Activated B cell treated with CpG ODN at 0.5 μM for 24 hours (primary cell): ENCODE results near the gene DUSP15. TPM values are rescaled to one million over a fixed set of nuclear protein-coding genes. Genes with fewer than 3 reads are reported as not detected.

Experiments
- ATAC-seq: fragments of 200-7000 bp; cut with Tn5 transposase; one replicate; pipeline ENCODE4 v1.10.0; 2021; ENCODE audit warnings: low read depth, mild to moderate bottlenecking, moderate library complexity
- CTCF ChIA-PET: fragments of 350-600 bp; sonication (Branson Sonifier 250); formaldehyde crosslinking; loops from one replicate; lab custom pipeline; 2021; ENCODE audit warnings: antibody characterized with exemption; lab: Charles Lee
- POLR2A ChIA-PET: fragments of 350-600 bp; sonication (Branson Sonifier 250); formaldehyde crosslinking; loops from one replicate; lab custom pipeline; 2021; ENCODE audit warnings: antibody characterized with exemption; lab: Charles Lee
- DNase-seq: peaks from one replicate; pipeline ENCODE4 v3.0.0; 2022
- H3K27ac Mint-ChIP-seq: one replicate; pipeline ENCODE4 v1.8.0; 2020; ENCODE audit warnings: mixed read lengths
- H3K27me3 Mint-ChIP-seq: one replicate; pipeline ENCODE4 v1.8.0; 2021; ENCODE audit warnings: mixed read lengths
- H3K36me3 Mint-ChIP-seq: one replicate; pipeline ENCODE4 v1.8.0; 2021; ENCODE audit warnings: low read depth, mixed read lengths
- H3K4me1 Mint-ChIP-seq: one replicate; pipeline ENCODE4 v1.8.0; 2021; ENCODE audit warnings: mixed read lengths
- H3K4me3 Mint-ChIP-seq: one replicate; pipeline ENCODE4 v1.8.0; 2020; ENCODE audit warnings: mild to moderate bottlenecking, mixed read lengths
- H3K9me3 Mint-ChIP-seq: one replicate; pipeline ENCODE4 v1.8.0; 2020; ENCODE audit warnings: mixed read lengths
- intact Hi-C: fragments of 100-400 bp; cut with micrococcal nuclease; formaldehyde crosslinking; loops from one replicate; pipeline ENCODE4 v1.15.1; 2024
- total RNA-seq: library from RNA; stranded (reverse); gene quantifications from 2 replicates; pipeline ENCODE4 v1.2.3, GENCODE V29; 2022
- TF ChIP-seq, protein P1 (sequence below): fragments of 200-600 bp; IDR thresholded peaks from one replicate; pipeline ENCODE4 v1.8.0; 2022; ENCODE audit warnings: antibody characterized with exemption, mild to moderate bottlenecking

The DUSP15 gene
- total RNA-seq, 1 donor from 2014 or later, result 26.9 TPM

DNA sequence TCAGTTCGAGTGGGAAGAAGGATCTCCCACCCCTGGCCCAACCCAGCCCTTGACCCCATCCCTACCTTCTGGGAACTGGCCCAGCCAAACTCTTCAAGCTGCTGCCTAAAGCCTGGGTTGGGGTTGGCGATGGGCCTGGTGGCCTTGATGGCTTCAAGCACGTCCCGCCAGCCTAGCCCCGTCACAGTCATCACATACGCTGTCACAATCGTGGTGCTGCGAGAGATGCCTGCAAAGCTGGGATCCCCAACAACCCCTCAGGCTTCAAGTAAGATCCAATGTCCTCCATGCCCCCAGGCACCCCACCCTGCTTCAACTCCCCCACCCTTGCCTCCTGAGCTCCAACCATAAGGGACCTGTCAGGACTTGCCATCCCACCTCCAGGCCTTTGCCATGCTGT is 7.8 kb downstream of the DUSP15 start:
- no peaks in the 10 kb centered on the region for H3K36me3 Mint-ChIP-seq

DNA sequence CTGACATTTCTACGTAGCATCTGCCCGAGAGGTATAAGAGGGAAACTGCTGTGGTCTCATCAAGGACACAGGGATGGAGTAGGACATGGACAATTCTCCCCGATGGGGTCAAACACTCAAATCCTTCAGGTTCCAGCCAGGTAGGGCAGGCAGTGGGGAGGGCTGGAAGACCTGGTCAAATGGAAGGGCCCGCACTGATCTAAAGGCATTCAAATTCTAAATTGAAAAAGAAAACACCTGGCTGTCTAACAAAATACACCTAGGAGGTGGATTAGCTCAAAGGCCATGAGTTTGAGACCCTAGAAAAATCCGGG is 8.2 kb downstream of the DUSP15 start:
- TF ChIP-seq, protein P1, sequence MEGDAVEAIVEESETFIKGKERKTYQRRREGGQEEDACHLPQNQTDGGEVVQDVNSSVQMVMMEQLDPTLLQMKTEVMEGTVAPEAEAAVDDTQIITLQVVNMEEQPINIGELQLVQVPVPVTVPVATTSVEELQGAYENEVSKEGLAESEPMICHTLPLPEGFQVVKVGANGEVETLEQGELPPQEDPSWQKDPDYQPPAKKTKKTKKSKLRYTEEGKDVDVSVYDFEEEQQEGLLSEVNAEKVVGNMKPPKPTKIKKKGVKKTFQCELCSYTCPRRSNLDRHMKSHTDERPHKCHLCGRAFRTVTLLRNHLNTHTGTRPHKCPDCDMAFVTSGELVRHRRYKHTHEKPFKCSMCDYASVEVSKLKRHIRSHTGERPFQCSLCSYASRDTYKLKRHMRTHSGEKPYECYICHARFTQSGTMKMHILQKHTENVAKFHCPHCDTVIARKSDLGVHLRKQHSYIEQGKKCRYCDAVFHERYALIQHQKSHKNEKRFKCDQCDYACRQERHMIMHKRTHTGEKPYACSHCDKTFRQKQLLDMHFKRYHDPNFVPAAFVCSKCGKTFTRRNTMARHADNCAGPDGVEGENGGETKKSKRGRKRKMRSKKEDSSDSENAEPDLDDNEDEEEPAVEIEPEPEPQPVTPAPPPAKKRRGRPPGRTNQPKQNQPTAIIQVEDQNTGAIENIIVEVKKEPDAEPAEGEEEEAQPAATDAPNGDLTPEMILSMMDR, result no peak
- Mint-ChIP-seq H3K4me1 (peaks cover 21% of the 10 kb centered on the region), H3K36me3 (no peaks in the 10 kb centered on the region), H3K9me3 (no peaks in the 10 kb centered on the region), H3K4me3 (peak overlapping the region; percentile 56), H3K27ac (no peak overlapping the region), H3K27me3 (peaks cover 6% of the 10 kb centered on the region)
- ChIA-PET CTCF (interaction anchor here (0.8 to 1.3 kb wide), 4 partner anchors 9 to 229 kb away, joined by 3 read pairs; no protein-coding TSS in a partner anchor), POLR2A (interaction anchor here (0.7 kb wide), 1 partner anchor 17 kb away, joined by 5 read pairs; no protein-coding TSS in a partner anchor)
- no peak for ATAC-seq
- intact Hi-C loops, result loop anchor here (5.0 kb wide), 1 partner anchor 35 kb away; no protein-coding TSS in a partner anchor
- DNase-seq, result no peak

More for the DNA sequence above, 7.8 kb downstream of the DUSP15 start:
- intact Hi-C loops, result loop anchor here (5.0 kb wide), 1 partner anchor 35 kb away; no protein-coding TSS in a partner anchor
- no peak overlapping the region for H3K4me3 Mint-ChIP-seq
- ATAC-seq (no peak), DNase-seq (no peak)
- CTCF ChIA-PET, result interaction anchor here (0.8 to 1.3 kb wide), 2 partner anchors 16 to 229 kb away, joined by 3 read pairs; no protein-coding TSS in a partner anchor
- H3K27ac Mint-ChIP-seq, result no peak overlapping the region
- H3K4me1 Mint-ChIP-seq, result peaks cover 22% of the 10 kb centered on the region
- no peaks in the 10 kb centered on the region for H3K9me3 Mint-ChIP-seq
- TF ChIP-seq, protein P1, result no peak
- POLR2A ChIA-PET, result interaction anchor here (0.6 kb wide), 2 partner anchors 90 to 289 kb away, joined by 3 to 4 read pairs; no protein-coding TSS in a partner anchor
- peaks cover 8% of the 10 kb centered on the region for H3K27me3 Mint-ChIP-seq

DNA sequence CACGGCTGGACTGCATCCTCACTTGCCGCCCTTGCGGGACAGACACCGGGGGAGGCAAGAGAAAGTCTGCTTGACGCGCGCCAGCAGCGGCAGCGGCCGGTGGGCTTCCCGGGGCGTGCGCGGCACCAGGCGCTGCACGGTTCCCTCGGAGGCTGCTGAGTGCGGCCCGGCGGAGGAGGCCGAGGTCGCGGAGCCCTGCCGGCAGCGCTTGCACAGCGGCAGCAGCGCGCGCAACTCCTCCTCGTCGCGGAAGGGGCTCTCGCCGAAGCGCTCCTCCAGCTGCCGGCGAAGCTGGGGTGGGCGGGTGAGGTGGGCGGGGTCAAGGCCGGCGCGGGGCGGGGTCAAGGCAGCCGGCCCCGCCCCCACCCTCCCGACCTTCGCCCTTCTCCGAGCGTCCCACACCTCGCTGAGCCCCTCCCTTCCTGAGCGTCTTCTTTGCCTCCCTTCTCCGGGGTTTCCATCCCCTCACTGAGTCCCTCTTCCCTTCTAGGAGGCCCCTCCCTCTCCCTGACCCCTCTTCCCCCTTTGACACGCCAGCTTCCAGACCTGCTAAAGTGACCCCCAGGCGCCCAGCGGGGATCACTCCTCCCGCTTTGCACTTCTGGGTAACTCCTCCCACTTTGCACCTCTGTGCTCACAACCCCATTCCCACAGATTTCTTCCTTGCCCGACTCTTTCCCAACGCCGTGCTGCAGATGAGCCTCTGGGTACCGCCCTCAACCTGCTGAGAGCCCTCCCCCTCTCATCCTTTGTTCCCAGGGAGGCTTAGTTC is 8.8 kb downstream of the DUSP15 start:
- ChIA-PET CTCF (interaction anchor here (1.1 to 1.3 kb wide), 2 partner anchors 8 to 9 kb away, joined by 3 read pairs; no protein-coding TSS in a partner anchor), POLR2A (interaction anchor here (0.7 kb wide), 1 partner anchor 18 kb away, joined by 5 read pairs; no protein-coding TSS in a partner anchor)
- Mint-ChIP-seq H3K27ac (no peak overlapping the region), H3K4me3 (peak overlapping the region; percentile 56), H3K27me3 (peaks cover 6% of the 10 kb centered on the region), H3K4me1 (peaks cover 18% of the 10 kb centered on the region), H3K9me3 (no peaks in the 10 kb centered on the region), H3K36me3 (no peaks in the 10 kb centered on the region)
- ATAC-seq, result peak; percentile 88
- intact Hi-C loops, result loop anchor here (1.0 to 5.0 kb wide), 4 partner anchors 19 to 155 kb away; partner anchors contain the start of gene PDRG1
- TF ChIP-seq, protein P1, result no peak
- peak; percentile 62 for DNase-seq

DNA sequence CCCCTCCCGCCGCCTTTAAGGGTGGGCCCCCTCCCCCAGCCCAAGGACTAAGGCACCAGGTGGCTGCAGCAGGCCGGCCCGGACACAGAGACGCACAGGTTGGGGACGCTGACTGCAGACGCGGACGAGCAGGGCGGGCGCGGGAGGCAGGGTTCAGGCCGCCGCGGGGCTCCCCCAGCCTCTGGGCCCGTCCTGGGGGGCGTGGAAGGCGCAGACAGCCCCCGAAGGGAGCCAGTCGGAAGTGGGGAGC is 9.3 kb downstream of the DUSP15 start:
- H3K4me1 Mint-ChIP-seq, result peaks cover 18% of the 10 kb centered on the region
- H3K9me3 Mint-ChIP-seq, result no peaks in the 10 kb centered on the region
- peaks cover 6% of the 10 kb centered on the region for H3K27me3 Mint-ChIP-seq
- TF ChIP-seq, protein P1, result no peak
- H3K36me3 Mint-ChIP-seq, result no peaks in the 10 kb centered on the region
- ATAC-seq (peak; percentile 18), DNase-seq (no peak)
- H3K4me3 Mint-ChIP-seq, result peak overlapping the region; percentile 46
- intact Hi-C loops, result loop anchor here (1.0 to 5.0 kb wide), 4 partner anchors 19 to 156 kb away; partner anchors contain the start of gene PDRG1
- CTCF ChIA-PET, result interaction anchor here (1.1 to 1.3 kb wide), 2 partner anchors 8 to 9 kb away, joined by 3 read pairs; no protein-coding TSS in a partner anchor
- POLR2A ChIA-PET, result no interaction called here
- H3K27ac Mint-ChIP-seq, result no peak overlapping the region
